GM12891 (cell line): Measurements from ENCODE around the gene SENP2.
A peak's percentile ranks its signal among the peaks of the same experiment; 100 is the strongest.

Source experiments
- DNase-seq: peaks from one replicate; pipeline ENCODE4 v3.0.0; 2011; ENCODE audit warnings: low spot score; ENCODE audit not compliant: insufficient read length
- FAIRE-seq: peaks from 2 replicates; lab custom pipeline; 2011; peaks lifted over from hg19 to GRCh38; lab: Jason Lieb, UNC
- PAX5 ChIP-seq: IDR thresholded peaks from 2 replicates; pipeline ENCODE4 v1.6.1; 2011; ENCODE audit warnings: low read length, moderate library complexity, mild to moderate bottlenecking; ENCODE audit not compliant: insufficient read depth, severe bottlenecking
- POLR2A ChIP-seq: IDR thresholded peaks from 2 replicates; pipeline ENCODE4 v1.6.1; 2011; ENCODE audit warnings: low read depth, low read length, control low read depth
- POLR2AphosphoS5 ChIP-seq: IDR thresholded peaks from 2 replicates; pipeline ENCODE4 v1.6.1; 2011; ENCODE audit warnings: low read depth, low read length, control low read depth
- POU2F2 ChIP-seq: IDR thresholded peaks from 2 replicates; pipeline ENCODE4 v1.6.1; 2011; ENCODE audit warnings: low read depth, mild to moderate bottlenecking, control low read depth, low read length, moderate library complexity
- SPI1 ChIP-seq: IDR thresholded peaks from 2 replicates; pipeline ENCODE4 v1.6.1; 2011; ENCODE audit warnings: low read depth, low read length, control low read depth
- TAF1 ChIP-seq: IDR thresholded peaks from 2 replicates; pipeline ENCODE4 v1.6.1; 2011; ENCODE audit warnings: low read depth, low read length, control low read depth

SENP2 gene

DNA sequence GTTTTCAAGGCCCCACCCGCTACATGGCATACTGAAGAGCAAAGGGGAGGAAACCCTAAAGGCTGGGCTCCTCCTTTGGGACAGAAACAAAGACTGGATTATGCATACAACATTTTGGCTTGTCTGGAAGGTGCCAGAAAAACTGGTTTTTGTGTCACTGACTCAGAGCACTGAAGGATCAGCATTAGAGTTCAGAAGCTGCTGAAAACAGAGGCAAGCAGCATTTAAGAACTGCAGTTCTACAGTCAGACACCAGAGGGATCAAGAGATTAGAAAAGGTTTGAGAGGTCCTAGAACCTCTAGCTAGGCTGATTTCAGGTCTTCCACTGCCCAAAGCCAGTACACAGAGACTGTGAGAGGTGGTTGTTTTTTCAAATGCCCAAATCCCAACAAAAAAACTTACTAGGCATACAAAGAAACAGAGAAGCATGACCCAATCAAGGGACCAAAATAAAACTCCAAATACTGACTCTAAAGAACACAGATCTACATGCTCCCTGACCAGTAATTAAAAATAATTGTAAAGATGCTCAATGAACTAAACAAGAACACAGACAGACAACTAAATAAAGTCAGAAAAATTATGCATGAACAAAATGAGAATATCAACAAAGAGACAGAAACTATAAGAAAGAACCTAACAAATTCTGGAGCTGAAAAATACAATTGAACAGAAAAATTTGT lies 91.2 kb downstream of the SENP2 start:
- DNase-seq = peak; percentile 60
- no peak for TF ChIP-seq POLR2AphosphoS5
- TF ChIP-seq SPI1 = no peak
- TF ChIP-seq PAX5 = no peak
- no peak for TF ChIP-seq POU2F2
- no peak for TF ChIP-seq POLR2A
- TF ChIP-seq TAF1 = no peak
- FAIRE-seq = peak; percentile 33

- DNase-seq (no peak), FAIRE-seq (no peak)
- TF ChIP-seq PAX5 = no peak
- TF ChIP-seq POLR2AphosphoS5 = no peak
- no peak for TF ChIP-seq TAF1
- TF ChIP-seq SPI1 = no peak
- TF ChIP-seq POU2F2 = no peak
- no peak for TF ChIP-seq POLR2A
Measured at GRCh38 chr3:185678027-185678426, 91.9 kb downstream of the SENP2 start.

- TF ChIP-seq POLR2AphosphoS5 = no peak
- TF ChIP-seq TAF1 = no peak
- TF ChIP-seq POLR2A = no peak
- no peak for TF ChIP-seq POU2F2
- no peak for TF ChIP-seq PAX5
- no peak for TF ChIP-seq SPI1
- FAIRE-seq (no peak), DNase-seq (no peak)
Measured at GRCh38 chr3:185680231-185680630, 94.1 kb downstream of the SENP2 start.
